ENCODE measurements around the gene PLEKHB2.
A peak's percentile ranks its signal among the peaks of the same experiment; 100 is the strongest.
"Not testable (repeated sequence)": the region's sequence is repeated elsewhere in the genome, so short reads cannot be mapped to it uniquely, and the experiment has no call there.

PLEKHB2 gene

GRCh38 chr2:131105156-131105949, at the start of gene PLEKHB2:
TSS of gene PLEKHB2 (plus strand) at chr2:131105336. CDS start at chr2:131120942, 15,606 bp downstream.
- DNase-seq = peak; percentile 94 to 95

DNA sequence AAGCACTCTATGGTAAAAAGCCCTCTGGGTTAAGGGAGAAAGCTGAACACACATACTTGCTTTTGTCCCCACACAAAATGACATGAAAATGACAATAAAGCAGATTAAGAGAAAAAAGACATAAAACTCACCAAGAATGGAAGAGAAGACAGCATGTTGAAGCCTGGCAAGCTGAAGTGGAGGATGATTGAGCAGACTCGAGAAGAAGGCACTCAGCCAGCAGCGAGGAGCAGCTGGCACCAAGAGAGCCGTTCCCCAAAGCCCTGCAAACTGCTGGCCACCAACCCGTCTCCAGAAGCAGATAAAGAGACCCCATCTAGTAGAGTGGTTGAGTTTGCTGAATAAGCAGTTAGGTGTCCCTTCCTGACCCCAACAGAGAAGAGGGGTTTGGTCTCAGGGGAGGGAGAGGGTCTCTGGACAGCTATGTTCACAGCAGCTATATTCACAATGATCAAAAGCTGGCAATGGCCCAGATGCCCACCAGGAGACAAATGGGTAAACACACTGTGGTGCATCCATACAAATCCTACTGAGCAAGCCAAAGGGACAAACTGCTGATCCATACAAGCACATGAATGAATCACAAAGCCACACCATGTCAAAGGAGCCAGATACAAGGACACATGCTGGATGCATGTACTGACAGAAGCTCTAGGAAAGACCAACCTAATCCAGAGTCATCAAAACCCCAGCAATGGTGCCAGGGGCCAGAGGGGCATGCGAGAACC, 48.8 kb upstream of the PLEKHB2 start:
- DNase-seq = no peak

DNA sequence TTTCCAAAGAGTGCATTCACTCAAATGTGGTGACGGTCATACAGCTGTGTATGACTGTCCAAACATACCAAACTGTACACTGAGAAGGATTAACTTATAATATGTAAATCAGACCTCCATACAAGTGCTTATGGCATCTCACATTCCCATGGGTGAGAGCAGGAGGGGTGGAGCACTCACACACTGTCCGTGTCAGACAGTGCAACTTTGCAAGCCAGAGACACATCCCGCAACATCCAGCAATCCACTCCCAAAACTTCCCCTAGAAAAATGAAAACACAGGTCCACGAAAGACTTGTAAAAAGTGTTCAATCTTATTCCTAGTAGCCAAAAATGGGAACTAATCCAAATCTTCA, 48.2 kb upstream of the PLEKHB2 start:
- DNase-seq = no peak

GRCh38 chr2:131058214-131058843, 46.8 kb upstream of the PLEKHB2 start:
- DNase-seq = no peak

DNA sequence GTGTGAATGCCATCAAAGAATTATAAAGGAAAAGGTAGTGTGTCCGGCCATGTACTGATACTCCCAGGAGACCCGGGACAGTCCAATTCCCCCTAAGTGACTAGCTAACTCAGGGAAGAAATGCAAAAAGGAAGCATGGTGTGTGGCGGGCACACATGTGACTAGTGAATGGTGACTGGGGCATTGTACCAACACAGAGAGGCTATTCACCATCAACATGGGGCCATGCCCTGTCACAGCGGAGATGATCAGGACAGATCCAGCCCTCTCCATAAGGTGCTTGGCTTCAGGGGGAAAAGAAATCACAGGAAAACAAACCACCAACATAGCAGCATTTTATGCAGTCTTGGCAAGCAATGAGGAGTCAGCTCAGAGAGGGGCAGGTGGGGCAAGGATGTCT, 46.2 kb upstream of the PLEKHB2 start:
- DNase-seq = no peak

DNA sequence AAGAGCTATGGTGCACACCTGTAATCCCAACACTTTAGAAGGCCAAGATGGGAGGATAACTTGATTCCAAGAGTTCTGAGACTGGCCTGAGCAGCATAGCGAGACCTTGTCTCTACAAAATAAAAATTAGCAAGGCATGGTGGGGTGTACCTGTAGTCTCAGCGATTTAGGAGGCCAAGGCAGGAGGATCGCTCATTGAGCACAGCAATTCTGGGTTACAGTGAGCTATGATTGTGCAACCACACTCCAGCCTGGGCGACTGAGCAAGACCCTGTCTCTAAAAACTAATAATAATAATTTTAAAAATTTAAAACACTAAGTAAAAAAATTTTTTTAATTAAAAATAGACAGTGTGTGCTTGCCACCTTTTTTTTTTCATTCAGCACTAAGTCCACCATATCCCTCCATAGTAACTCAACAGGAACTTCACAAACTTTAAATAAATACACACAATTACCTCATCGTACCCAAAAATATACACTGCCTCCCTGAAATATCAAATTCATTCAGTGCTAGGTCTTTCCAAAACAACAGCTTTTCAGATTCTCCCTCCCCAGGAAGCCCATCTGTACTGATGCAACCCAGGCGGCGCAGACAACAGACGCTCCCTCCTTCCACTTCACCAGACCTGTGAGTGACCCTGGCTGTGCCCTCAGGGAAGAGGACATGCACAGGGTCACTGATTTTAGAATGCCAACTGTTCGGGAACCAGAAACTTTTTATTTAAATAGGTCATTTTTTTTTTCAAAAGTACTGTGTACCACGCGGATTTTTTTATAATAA, 41.4 kb upstream of the PLEKHB2 start:
- no peak for DNase-seq

DNA sequence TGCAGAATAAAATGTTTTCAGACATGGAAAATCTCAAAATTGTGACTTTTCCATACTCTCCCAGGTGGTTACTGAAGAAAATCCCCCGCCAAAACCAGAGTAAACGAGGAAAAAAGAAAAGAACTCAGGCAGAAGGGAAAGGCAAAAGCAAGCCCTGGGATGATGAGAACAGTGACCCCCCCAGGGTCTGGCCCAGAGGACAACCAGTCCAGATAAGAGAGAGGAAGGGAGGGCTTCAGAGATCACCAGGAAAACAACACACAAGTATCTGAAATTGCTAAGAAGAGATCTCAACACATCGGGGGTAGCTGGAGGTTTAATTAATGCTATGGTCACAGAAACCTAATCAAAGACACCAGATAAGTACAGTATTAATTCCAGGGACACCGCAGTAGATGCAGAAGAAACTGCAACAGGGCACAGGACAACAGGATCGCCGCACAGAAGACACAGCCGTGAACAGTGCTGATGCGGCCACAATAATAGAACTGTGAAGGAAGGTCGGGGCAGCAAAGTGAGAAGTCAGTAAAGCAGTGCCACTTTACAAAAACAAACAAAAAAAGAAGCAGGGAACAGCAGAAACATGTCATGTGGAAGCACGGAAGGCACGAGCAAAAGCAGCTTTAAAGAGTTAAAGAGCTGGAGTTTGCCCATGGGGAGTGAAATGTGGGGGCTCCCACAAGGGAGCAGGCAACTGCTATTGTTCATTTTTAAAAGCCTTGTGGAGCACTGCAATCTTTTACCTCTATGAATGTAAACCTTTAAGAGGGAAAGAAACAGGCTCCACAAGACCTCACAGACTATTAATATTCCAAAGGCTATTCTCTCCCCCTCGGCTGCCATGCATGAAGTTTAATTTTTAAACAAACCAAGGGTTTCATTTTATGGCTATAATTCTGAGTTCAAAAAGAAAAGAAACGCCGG, 40.3 kb upstream of the PLEKHB2 start:
- DNase-seq = no peak

DNA sequence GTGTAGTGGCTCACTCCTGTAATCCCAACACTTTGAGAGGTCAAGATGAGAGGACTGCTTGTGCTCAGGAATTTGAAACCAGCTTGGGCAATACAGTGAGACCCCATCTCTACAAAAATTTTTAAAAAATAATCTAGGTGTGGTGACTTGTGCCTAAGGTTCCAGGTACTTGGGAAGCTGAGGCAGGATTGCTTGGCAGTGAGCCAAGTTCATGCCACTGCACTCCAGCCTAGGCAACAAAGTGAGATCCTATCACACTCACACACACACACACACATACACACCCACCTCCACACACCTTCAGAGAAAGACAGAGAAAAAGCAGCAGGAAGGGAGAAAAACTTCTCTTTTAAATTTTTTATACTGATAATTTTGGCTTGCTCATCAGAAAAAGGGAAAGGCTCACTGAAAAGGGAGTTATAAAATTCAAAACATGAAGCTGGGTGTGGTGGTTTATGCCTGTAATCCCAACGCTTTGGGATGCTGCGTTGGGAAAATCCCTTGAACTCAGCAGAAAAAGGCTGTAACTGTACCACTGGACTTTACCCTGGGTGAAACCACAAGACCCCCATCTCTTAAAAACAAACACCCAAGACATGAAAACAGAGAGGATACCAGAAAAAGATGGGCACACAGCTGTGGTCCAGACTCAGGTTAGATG, 37.5 kb upstream of the PLEKHB2 start:
- no peak for DNase-seq

DNA sequence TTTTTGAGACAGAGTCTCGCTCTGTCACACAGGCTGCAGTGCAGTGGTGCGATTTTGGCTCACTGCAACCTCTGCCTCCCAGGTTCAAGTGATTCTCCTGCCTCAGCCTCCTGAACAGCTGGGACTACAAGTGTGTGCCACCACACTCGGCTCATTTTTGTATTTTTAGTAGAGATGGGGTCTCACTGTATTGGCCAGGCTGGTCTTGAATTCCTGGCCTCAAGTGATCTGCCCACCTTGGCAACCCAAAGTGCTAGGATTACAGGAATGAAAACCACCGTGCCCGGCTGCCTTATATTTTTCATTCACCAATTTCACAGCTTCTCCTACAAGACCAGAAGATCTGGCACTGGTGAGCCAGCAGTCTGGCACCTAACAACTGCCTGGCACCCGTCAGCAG, 37.0 kb upstream of the PLEKHB2 start:
- DNase-seq = not testable (repeated sequence)

- DNase-seq = not testable (repeated sequence)
These were observed 29.6 kb upstream of the PLEKHB2 start for GRCh38 chr2:131075578-131075977.

DNA sequence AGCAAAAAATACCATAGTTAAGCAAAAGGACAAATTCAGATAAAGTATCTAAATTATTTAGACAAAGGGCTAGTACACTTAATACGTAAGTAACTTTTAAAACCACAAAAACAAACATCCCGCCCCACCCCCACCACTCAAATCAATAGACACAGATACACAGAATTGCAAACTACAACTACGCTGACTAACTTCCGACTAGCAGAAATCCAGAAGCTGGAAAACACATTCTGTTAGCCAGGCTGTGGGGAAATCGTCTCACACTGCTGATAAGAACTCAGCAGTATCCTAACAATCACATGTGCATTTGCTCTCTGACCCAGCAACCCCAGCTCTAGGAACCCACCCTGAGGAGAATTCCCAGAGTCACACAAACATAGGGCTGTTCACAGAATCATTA, 28.4 kb upstream of the PLEKHB2 start:
- DNase-seq = no peak

GRCh38 chr2:131077182-131077846, 27.8 kb upstream of the PLEKHB2 start:
- DNase-seq = no peak

- no peak for DNase-seq
These were observed 27.2 kb upstream of the PLEKHB2 start for GRCh38 chr2:131077966-131078365.

DNA sequence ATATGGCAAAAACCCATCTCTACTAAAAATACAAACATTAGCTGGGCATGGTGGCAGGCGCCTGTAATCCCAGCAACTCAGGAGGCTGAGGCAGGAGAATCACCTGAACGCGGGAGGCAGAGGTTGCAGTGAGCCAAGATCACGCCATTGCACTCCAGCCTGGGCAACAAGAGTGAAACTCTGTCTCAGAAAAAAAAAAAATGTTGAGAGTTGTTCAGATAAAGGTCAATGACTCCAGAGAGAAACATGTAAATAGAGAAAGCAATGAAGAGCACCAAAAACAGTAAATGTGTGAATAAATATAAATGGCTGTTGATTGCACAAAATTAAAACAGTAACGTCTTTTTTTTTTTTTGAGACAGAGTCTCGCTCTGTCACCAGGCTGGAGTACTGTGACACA, 25.2 kb upstream of the PLEKHB2 start:
- not testable (repeated sequence) for DNase-seq

- no peak for DNase-seq
These were observed 23.9 kb upstream of the PLEKHB2 start for GRCh38 chr2:131081190-131081589.

GRCh38 chr2:131085646-131086045, 19.5 kb upstream of the PLEKHB2 start:
- no peak for DNase-seq

DNA sequence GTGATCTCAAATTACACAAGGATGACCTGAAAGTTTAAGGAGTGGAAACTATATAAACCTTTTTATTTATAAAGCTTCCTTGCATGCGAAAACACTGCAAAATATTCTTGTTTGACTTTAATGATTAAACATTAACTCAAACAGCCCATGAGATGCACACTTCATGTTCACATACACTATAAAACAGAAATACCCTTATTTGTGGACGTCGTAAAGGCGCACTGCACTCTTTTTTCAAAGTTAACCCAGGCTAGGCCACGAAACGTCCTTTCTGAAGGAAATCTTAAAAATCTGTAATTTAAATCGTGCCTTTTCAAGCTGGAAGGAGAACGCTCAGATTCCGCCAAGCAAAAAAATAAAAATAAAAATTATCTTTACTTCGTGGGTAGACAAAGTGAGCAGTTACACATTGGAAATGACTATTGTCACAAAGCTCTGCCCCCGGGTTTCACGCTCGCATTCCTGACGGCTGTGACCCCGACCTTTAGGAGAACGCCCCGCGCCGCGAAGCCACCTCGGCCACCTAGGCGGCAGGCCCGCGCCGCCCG, 12.6 kb upstream of the PLEKHB2 start:
- no peak for DNase-seq

DNA sequence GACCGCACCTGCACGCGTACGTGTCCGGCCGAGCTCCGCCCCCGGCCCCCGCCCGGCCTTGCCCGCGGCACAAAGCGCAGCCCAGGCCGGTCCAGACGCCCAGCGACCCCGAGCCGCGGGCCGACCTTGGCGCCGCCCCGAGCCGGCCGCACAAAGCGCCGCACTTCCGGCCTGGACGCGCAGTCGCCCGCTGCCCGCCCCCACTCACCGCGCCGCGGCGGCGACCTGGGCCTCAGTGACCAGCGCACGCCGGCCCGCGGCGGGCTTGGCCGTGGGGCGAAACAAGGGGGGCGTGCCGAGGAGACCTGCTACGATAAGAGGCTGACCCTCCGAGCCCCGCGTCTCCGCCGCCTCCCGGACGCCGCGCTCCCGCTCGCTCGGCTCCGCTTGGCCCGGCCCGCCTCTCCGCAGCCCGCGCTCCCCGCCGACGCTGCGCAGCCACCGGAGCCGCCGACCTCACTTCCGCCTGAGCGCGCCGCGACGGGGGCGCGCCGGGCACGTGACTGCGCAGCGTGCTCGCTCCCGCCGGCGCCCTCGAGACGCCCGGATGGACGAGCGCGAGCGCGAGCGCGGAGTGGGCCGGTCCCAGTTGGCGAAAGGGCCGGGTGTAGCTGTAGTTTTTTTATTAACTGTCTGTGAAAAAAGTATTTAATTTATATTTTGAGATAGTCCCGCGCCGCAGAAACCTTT, 12.0 kb upstream of the PLEKHB2 start, which contains the start of gene FAM168B:
Gene FAM168B (minus strand): TSS at position 455 of the 690 bp plus-strand sequence. CDS start 10,814 bp downstream, outside the sequence.
- DNase-seq = peak; percentile 87 to 89

- no peak for DNase-seq
These were observed 11.3 kb upstream of the PLEKHB2 start for GRCh38 chr2:131093696-131094462.
